IPS-11a (cell line): ENCODE measurements around the gene REEP6.
"Not testable (repeated sequence)": the region's sequence is repeated elsewhere in the genome, so short reads cannot be mapped to it uniquely, and the experiment has no call there.

Source experiments
- H3K4me3 ChIP-seq: one replicate; pipeline ENCODE4 v1.5.1; 2013; ENCODE audit warnings: low read depth, low read length, control low read depth

The REEP6 gene

GRCh38 chr19:1522838-1523237 is 31.9 kb downstream of the REEP6 start:
- H3K4me3 ChIP-seq = no peak overlapping the region

- peak within 1 kb of the TSS; percentile 22 for H3K4me3 ChIP-seq
Observed at GRCh38 chr19:1523412-1524286, 32.7 kb downstream of the REEP6 start, which contains the start of gene PLK5. Gene PLK5, plus strand, starts transcription at chr19:1524077. Its CDS starts 2,920 bp downstream, at chr19:1526997.

- H3K4me3 ChIP-seq = peak overlapping the region; percentile 22
Observed at GRCh38 chr19:1524287-1524971, 33.4 kb downstream of the REEP6 start.

- no peak overlapping the region for H3K4me3 ChIP-seq
Observed at GRCh38 chr19:1524972-1525325, 34.0 kb downstream of the REEP6 start.

GRCh38 chr19:1525343-1525742 is 34.4 kb downstream of the REEP6 start:
- H3K4me3 ChIP-seq = no peak overlapping the region

- no peak overlapping the region for H3K4me3 ChIP-seq
Observed at GRCh38 chr19:1526066-1526778, 35.2 kb downstream of the REEP6 start.

GRCh38 chr19:1526979-1527649 is 36.1 kb downstream of the REEP6 start:
- H3K4me3 ChIP-seq = no peak overlapping the region

- no peak overlapping the region for H3K4me3 ChIP-seq
Observed at GRCh38 chr19:1527650-1528309, 36.8 kb downstream of the REEP6 start.

GRCh38 chr19:1528596-1529429 is 37.8 kb downstream of the REEP6 start:
- no peak overlapping the region for H3K4me3 ChIP-seq

GRCh38 chr19:1529430-1529816 is 38.4 kb downstream of the REEP6 start:
- H3K4me3 ChIP-seq = no peak overlapping the region

- H3K4me3 ChIP-seq = not testable (repeated sequence)
Observed at GRCh38 chr19:1530856-1531255, 39.9 kb downstream of the REEP6 start.

- no peak overlapping the region for H3K4me3 ChIP-seq
Observed at GRCh38 chr19:1531587-1531986, 40.6 kb downstream of the REEP6 start.

- no peak overlapping the region for H3K4me3 ChIP-seq
Observed at GRCh38 chr19:1532003-1532402, 41.0 kb downstream of the REEP6 start.

GRCh38 chr19:1533510-1534150 is 42.6 kb downstream of the REEP6 start:
- no peak overlapping the region for H3K4me3 ChIP-seq

GRCh38 chr19:1534972-1535371 is 44.0 kb downstream of the REEP6 start:
- no peak overlapping the region for H3K4me3 ChIP-seq

GRCh38 chr19:1535699-1536098 is 44.7 kb downstream of the REEP6 start:
- not testable (repeated sequence) for H3K4me3 ChIP-seq

- H3K4me3 ChIP-seq = no peak overlapping the region
Observed at GRCh38 chr19:1538978-1539377, 48.0 kb downstream of the REEP6 start.

- not testable (repeated sequence) for H3K4me3 ChIP-seq
Observed at GRCh38 chr19:1539749-1540148, 48.8 kb downstream of the REEP6 start.

- no peak overlapping the region for H3K4me3 ChIP-seq
Observed at GRCh38 chr19:1540365-1540925, 49.5 kb downstream of the REEP6 start.
